Osteoblast (primary cell): Measurements from ENCODE around the gene DNAJC19. TPM values are rescaled to one million over a fixed set of nuclear protein-coding genes. Genes with fewer than 3 reads are reported as not detected.
"Not testable (repeated sequence)": the region's sequence is repeated elsewhere in the genome, so short reads cannot be mapped to it uniquely, and the experiment has no call there.

Experiments used
- DNase-seq: peaks from one replicate; pipeline ENCODE4 v3.0.0; 2011; ENCODE audit warnings: low spot score, mixed read lengths; ENCODE audit not compliant: insufficient read length; ENCODE audit errors: missing footprints
- H2AFZ ChIP-seq: 2 replicates; pipeline ENCODE4 v1.6.0; 2011; ENCODE audit warnings: mild to moderate bottlenecking, low read length
- H3K27ac ChIP-seq: 2 replicates; pipeline ENCODE4 v1.5.1; 2011; ENCODE audit warnings: mild to moderate bottlenecking, low read depth, low read length, moderate library complexity
- H3K27me3 ChIP-seq: 2 replicates; pipeline ENCODE4 v1.6.0; 2012; ENCODE audit warnings: mild to moderate bottlenecking, control low read depth, inconsistent platforms, low read length, moderate library complexity; ENCODE audit not compliant: insufficient read depth
- H3K36me3 ChIP-seq: 2 replicates; pipeline ENCODE4 v1.5.1; 2011; ENCODE audit warnings: mild to moderate bottlenecking, low read length, control low read depth, moderate library complexity; ENCODE audit not compliant: insufficient read depth
- H3K4me1 ChIP-seq: 2 replicates; pipeline ENCODE4 v1.5.1; 2011; ENCODE audit warnings: mild to moderate bottlenecking, low read length, control low read depth, moderate library complexity; ENCODE audit not compliant: insufficient read depth
- H3K4me2 ChIP-seq: 2 replicates; pipeline ENCODE4 v1.6.0; 2011; ENCODE audit warnings: mild to moderate bottlenecking, low read length; ENCODE audit not compliant: insufficient read depth
- H3K4me3 ChIP-seq: fragments of 200-600 bp; sonication (generic); 3 replicates; pipeline ENCODE4 v1.5.1; 2012; ENCODE audit warnings: mild to moderate bottlenecking, low read length, inconsistent platforms; ENCODE audit not compliant: insufficient read depth
- H3K79me2 ChIP-seq: 2 replicates; pipeline ENCODE4 v1.6.0; 2012; ENCODE audit warnings: mild to moderate bottlenecking, low read length, control low read depth, inconsistent platforms; ENCODE audit not compliant: insufficient read depth
- H3K9me3 ChIP-seq: 2 replicates; pipeline ENCODE4 v1.5.1; 2011; ENCODE audit warnings: low read depth, low read length, control low read depth
- H4K20me1 ChIP-seq: 2 replicates; pipeline ENCODE4 v1.6.0; 2012; ENCODE audit warnings: mild to moderate bottlenecking, low read length, control low read depth; ENCODE audit not compliant: insufficient read depth
- CTCF ChIP-seq: IDR thresholded peaks from 2 replicates; pipeline ENCODE4 v1.5.1; 2011; ENCODE audit warnings: mild to moderate bottlenecking, low read depth, low read length, moderate library complexity; ENCODE audit errors: extremely low read depth
- total RNA-seq: library from RNA; depleted of rRNA; stranded (reverse); fragments of >200 nt; gene quantifications from 2 replicates; pipeline ENCODE4 v1.2.3, GENCODE V29; 2012

Gene DNAJC19
- total RNA-seq, 1 donor = 27.9 TPM

- Histone ChIP-seq H4K20me1 (no peaks in the 10 kb centered on the region), H2AFZ (no peak overlapping the region), H3K36me3 (no peaks in the 10 kb centered on the region), H3K27ac (no peak overlapping the region), H3K4me1 (no peaks in the 10 kb centered on the region), H3K4me2 (no peak overlapping the region), H3K79me2 (no peaks in the 10 kb centered on the region), H3K9me3 (no peaks in the 10 kb centered on the region), H3K27me3 (no peaks in the 10 kb centered on the region), H3K4me3 (no peak overlapping the region)
- no peak for DNase-seq
- no peak for TF ChIP-seq CTCF
These were observed 19.7 kb upstream of the DNAJC19 start for GRCh38 chr3:181009225-181009624.

GRCh38 chr3:181008796-181009195 lies 19.3 kb upstream of the DNAJC19 start:
- Histone ChIP-seq H3K36me3 (no peaks in the 10 kb centered on the region), H3K4me1 (no peaks in the 10 kb centered on the region), H3K4me2 (no peak overlapping the region), H3K9me3 (no peaks in the 10 kb centered on the region), H2AFZ (no peak overlapping the region), H3K27ac (no peak overlapping the region), H3K79me2 (no peaks in the 10 kb centered on the region), H4K20me1 (no peaks in the 10 kb centered on the region), H3K27me3 (no peaks in the 10 kb centered on the region), H3K4me3 (no peak overlapping the region)
- DNase-seq = no peak
- TF ChIP-seq CTCF = no peak

GRCh38 chr3:181007262-181007661 lies 17.7 kb upstream of the DNAJC19 start:
- Histone ChIP-seq H3K4me1 (no peaks in the 10 kb centered on the region), H3K36me3 (no peaks in the 10 kb centered on the region), H3K27ac (no peak overlapping the region), H3K79me2 (no peaks in the 10 kb centered on the region), H3K9me3 (no peaks in the 10 kb centered on the region), H3K4me2 (no peak overlapping the region), H4K20me1 (no peaks in the 10 kb centered on the region), H3K4me3 (no peak overlapping the region), H3K27me3 (no peaks in the 10 kb centered on the region), H2AFZ (no peak overlapping the region)
- no peak for TF ChIP-seq CTCF
- no peak for DNase-seq

GRCh38 chr3:181006541-181006940 lies 17.0 kb upstream of the DNAJC19 start:
- Histone ChIP-seq H3K4me1 (no peaks in the 10 kb centered on the region), H3K79me2 (no peaks in the 10 kb centered on the region), H4K20me1 (no peaks in the 10 kb centered on the region), H3K4me2 (no peak overlapping the region), H3K27me3 (no peaks in the 10 kb centered on the region), H3K36me3 (no peaks in the 10 kb centered on the region), H3K4me3 (no peak overlapping the region), H3K27ac (no peak overlapping the region), H3K9me3 (no peaks in the 10 kb centered on the region), H2AFZ (no peak overlapping the region)
- no peak for TF ChIP-seq CTCF
- peak; percentile 6 for DNase-seq

GRCh38 chr3:181003469-181003868 lies 13.9 kb upstream of the DNAJC19 start:
- H3K36me3 ChIP-seq, H2AFZ ChIP-seq, H4K20me1 ChIP-seq, DNase-seq, H3K9me3 ChIP-seq, H3K27ac ChIP-seq, H3K4me2 ChIP-seq, H3K79me2 ChIP-seq, H3K4me1 ChIP-seq, H3K4me3 ChIP-seq, H3K27me3 ChIP-seq: not testable (repeated sequence)

GRCh38 chr3:181002331-181002730 lies 12.8 kb upstream of the DNAJC19 start:
- H3K9me3 ChIP-seq, H3K79me2 ChIP-seq, DNase-seq, H3K27me3 ChIP-seq, H2AFZ ChIP-seq, H4K20me1 ChIP-seq, H3K4me2 ChIP-seq, H3K4me1 ChIP-seq, H3K27ac ChIP-seq, H3K4me3 ChIP-seq, H3K36me3 ChIP-seq: not testable (repeated sequence)
